GM19193 (cell line): Measurements from ENCODE around the gene PRR36.

Experiments
- POLR2A ChIP-seq: IDR thresholded peaks from 4 replicates; pipeline ENCODE4 v1.6.1; 2011; ENCODE audit not compliant: insufficient read depth, insufficient read length; ENCODE audit errors: extremely low read depth

The PRR36 gene

GRCh38 chr19:7916103-7916954 lies 42.1 kb upstream of the PRR36 start:
- TF ChIP-seq POLR2A, result no peak

- no peak for TF ChIP-seq POLR2A
Observed at GRCh38 chr19:7915250-7916102, 41.3 kb upstream of the PRR36 start.

- TF ChIP-seq POLR2A, result no peak
Observed at GRCh38 chr19:7914598-7915045, 40.4 kb upstream of the PRR36 start, which contains the start of gene TGFBR3L. TSS of gene TGFBR3L (plus strand) at chr19:7914830.

GRCh38 chr19:7914099-7914498 lies 39.9 kb upstream of the PRR36 start:
- no peak for TF ChIP-seq POLR2A

- no peak for TF ChIP-seq POLR2A
Observed at GRCh38 chr19:7913652-7914051, 39.5 kb upstream of the PRR36 start.

GRCh38 chr19:7912697-7913564 lies 38.7 kb upstream of the PRR36 start:
- TF ChIP-seq POLR2A, result no peak

- no peak for TF ChIP-seq POLR2A
Observed at GRCh38 chr19:7912144-7912696, 38.0 kb upstream of the PRR36 start.

- TF ChIP-seq POLR2A, result no peak
Observed at GRCh38 chr19:7911508-7912143, 37.4 kb upstream of the PRR36 start.

GRCh38 chr19:7910321-7911161 lies 36.4 kb upstream of the PRR36 start:
- no peak for TF ChIP-seq POLR2A

GRCh38 chr19:7909471-7910067 lies 35.4 kb upstream of the PRR36 start:
- no peak for TF ChIP-seq POLR2A

GRCh38 chr19:7908742-7909461 lies 34.7 kb upstream of the PRR36 start:
- no peak for TF ChIP-seq POLR2A

GRCh38 chr19:7908078-7908699 lies 34.0 kb upstream of the PRR36 start:
- no peak for TF ChIP-seq POLR2A
